A549 (cell line): ENCODE results near the gene SPRR4. TPM values are rescaled to one million over a fixed set of nuclear protein-coding genes. Genes with fewer than 3 reads are reported as not detected.

Experiments
- ATAC-seq, 2 experiments: fragments of 200-7000 bp in 1 of 2; fragments of >200 bp in 1 of 2; cut with Nextera tagmentation in 1 of 2; cut with Tn5 transposase in 1 of 2; 3 replicates each; pipeline versions ENCODE4 v1.8.0 to v1.9.1; 2018 to 2020; ENCODE audit warnings: mild to moderate bottlenecking in 1 of 2, moderate library complexity in 1 of 2
- CTCF ChIA-PET: fragments of 300-600 bp; sonication (Branson Sonifier 250); formaldehyde crosslinking; extraction: SDS; loops from one replicate; lab custom pipeline; 2021; ENCODE audit warnings: antibody characterized with exemption, inconsistent platforms; lab: Yijun Ruan, JAX
- POLR2A ChIA-PET: fragments of 350-600 bp; formaldehyde crosslinking; extraction: SDS; loops from one replicate; lab custom pipeline; 2021; ENCODE audit warnings: antibody characterized with exemption, inconsistent platforms; lab: Yijun Ruan, JAX
- DNase-seq, 2 experiments: peaks; one replicate each; pipeline versions ENCODE4 v3.0.0 to v3.0.0-alpha.2; 2011 to 2016; ENCODE audit warnings: low read depth in 1 of 2, low spot score in 1 of 2
- FAIRE-seq: peaks from 2 replicates; lab custom pipeline; 2011; peaks lifted over from hg19 to GRCh38; lab: Jason Lieb, UNC
- H3K27ac ChIP-seq, 2 experiments: fragments of >200 bp; sonication (Bioruptor Twin); formaldehyde crosslinking; 3 replicates each; pipeline ENCODE4 v1.5.1; 2016 to 2017
- H3K4me1 ChIP-seq: fragments of >200 bp; sonication (Bioruptor Twin); formaldehyde crosslinking; 3 replicates; pipeline ENCODE4 v1.6.1; 2016
- H3K4me2 ChIP-seq: fragments of >200 bp; sonication (Bioruptor Twin); formaldehyde crosslinking; 3 replicates; pipeline ENCODE4 v1.6.1; 2016
- H3K4me3 ChIP-seq: fragments of >200 bp; sonication (Bioruptor Twin); formaldehyde crosslinking; 3 replicates; pipeline ENCODE4 v1.5.1; 2016
- H3K9me3 ChIP-seq: fragments of >200 bp; sonication (Bioruptor Twin); formaldehyde crosslinking; 3 replicates; pipeline ENCODE4 v1.6.1; 2016
- CEBPB ChIP-seq, 2 experiments: fragments of >200 bp in 1 of 2; sonication (Bioruptor Twin) in 1 of 2; formaldehyde crosslinking in 1 of 2; IDR thresholded peaks; 2 replicates each; pipeline ENCODE4 v1.6.1; 2012 to 2016
- CHD4 ChIP-seq: fragments of 200-600 bp; sonication (generic); IDR thresholded peaks from 2 replicates; pipeline ENCODE4 v1.6.1; 2016; ENCODE audit warnings: antibody characterized with exemption, mild to moderate bottlenecking, borderline replicate concordance
- EHF ChIP-seq: fragments of 250-450 bp; sonication (Bioruptor Pico); IDR thresholded peaks from 2 replicates; pipeline ENCODE4 v1.5.0; 2020; ENCODE audit warnings: mild to moderate bottlenecking
- FOSB ChIP-seq: fragments of 250-450 bp; sonication (Bioruptor Pico); IDR thresholded peaks from 2 replicates; pipeline ENCODE4 v1.5.0; 2020; ENCODE audit warnings: mild to moderate bottlenecking, moderate library complexity
- FOSL2 ChIP-seq, 2 experiments: fragments of 450-650 bp in 1 of 2; fragments of >200 bp in 1 of 2; sonication (Bioruptor Twin) in 1 of 2; formaldehyde crosslinking; IDR thresholded peaks; 2 replicates each; pipeline versions ENCODE4 v1.5.0 to v1.6.1; 2016 to 2020; ENCODE audit warnings: mild to moderate bottlenecking in 1 of 2, moderate library complexity in 1 of 2
- HOXB13 ChIP-seq: fragments of 250-450 bp; sonication (Bioruptor Pico); IDR thresholded peaks from 2 replicates; pipeline ENCODE4 v1.5.0; 2020; ENCODE audit warnings: low read depth, mild to moderate bottlenecking, moderate library complexity
- JUN ChIP-seq, 2 experiments: fragments of >200 bp; sonication (Bioruptor Twin); formaldehyde crosslinking; IDR thresholded peaks; 2 replicates in 1 of 2; 3 replicates in 1 of 2; pipeline ENCODE4 v1.6.1; 2016 to 2017
- KDM1A ChIP-seq: fragments of 200-600 bp; sonication (generic); IDR thresholded peaks from 2 replicates; pipeline ENCODE4 v1.6.1; 2016; ENCODE audit warnings: low read depth, mild to moderate bottlenecking
- NR3C1 ChIP-seq: fragments of >200 bp; sonication (Bioruptor Twin); formaldehyde crosslinking; IDR thresholded peaks from 3 replicates; pipeline ENCODE4 v1.6.1; 2017
- POLR2A ChIP-seq: IDR thresholded peaks from 2 replicates; pipeline ENCODE4 v1.6.1; 2012; ENCODE audit warnings: mild to moderate bottlenecking, low read length
- ZSCAN20 ChIP-seq: fragments of 250-450 bp; sonication (Bioruptor Pico); IDR thresholded peaks from 2 replicates; pipeline ENCODE4 v1.8.0; 2022; ENCODE audit warnings: mild to moderate bottlenecking, moderate library complexity
- WGBS: methylation state at CpG from one replicate; pipeline ENCODE4 v1.1.6; 2017; ENCODE audit errors: missing lambda C conversion rate; 5-methylcytosine and 5-hydroxymethylcytosine counted together
- polyA plus RNA-seq, 4 experiments: library from polyadenylated mRNA; depleted of rRNA in 3 of 4; stranded (reverse); fragments of >200 nt; fragmentation: RNase III in 1 of 4; extraction: RNeasy Plus Mini Kit Qiagen cat#74134 plus additional on column Dnase treatment in 1 of 4; gene quantifications; 2 replicates in 3 of 4; 3 replicates in 1 of 4; pipeline ENCODE4 v1.2.3, GENCODE V29; 2011 to 2017
- TF ChIP-seq, protein P1 (sequence below): IDR thresholded peaks from 2 replicates; pipeline ENCODE4 v1.6.1; 2012
- TF ChIP-seq, protein P2 (sequence below): fragments of 250-450 bp; sonication (Bioruptor Pico); IDR thresholded peaks from 2 replicates; pipeline ENCODE4 v1.5.0; 2021; ENCODE audit warnings: mild to moderate bottlenecking, moderate library complexity, borderline replicate concordance
- TF ChIP-seq, protein P3 (sequence below): IDR thresholded peaks from 2 replicates; pipeline ENCODE4 v1.6.1; 2012; ENCODE audit warnings: low read depth, borderline replicate concordance
- TF ChIP-seq, protein P4 (sequence below): fragments of 450-650 bp; IDR thresholded peaks from 2 replicates; pipeline ENCODE4 v1.6.1; 2014; ENCODE audit warnings: antibody characterized with exemption

Gene SPRR4
- polyA plus RNA-seq, 2 of the 4 experiments (the other 2 are of a cell fraction) = not detected

DNA sequence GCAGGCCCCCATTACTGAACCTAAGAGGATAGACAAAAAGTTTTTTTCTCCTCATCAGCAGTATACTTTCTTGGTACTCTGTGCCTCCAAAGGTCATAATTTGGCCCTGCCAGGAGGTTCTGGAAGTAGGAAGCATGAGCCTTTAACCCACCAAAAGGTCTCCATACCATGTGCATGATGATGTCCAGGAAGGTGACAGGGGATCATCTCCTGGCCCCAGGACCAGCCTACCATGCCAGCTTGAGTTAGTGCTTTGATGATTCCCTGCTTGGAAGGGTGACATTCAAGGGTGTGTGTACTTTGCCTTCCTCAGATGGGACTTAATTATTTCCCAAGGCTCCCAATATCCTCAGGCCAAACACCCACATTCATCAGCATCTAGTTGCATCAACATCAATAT lies 7.2 kb downstream of the SPRR4 start:
- TF ChIP-seq FOSB (no peak), KDM1A (no peak), CHD4 (no peak), CEBPB (IDR thresholded peaks at IDR 0.05) (no peak), FOSL2 (IDR thresholded peaks at IDR 0.05) (no peak), FOSL2 (CRISPR knock-in tag; IDR thresholded peaks at IDR 0.05) (no peak), ZSCAN20 (CRISPR knock-in tag) (no peak), POLR2A (no peak)
- TF ChIP-seq, protein P1, sequence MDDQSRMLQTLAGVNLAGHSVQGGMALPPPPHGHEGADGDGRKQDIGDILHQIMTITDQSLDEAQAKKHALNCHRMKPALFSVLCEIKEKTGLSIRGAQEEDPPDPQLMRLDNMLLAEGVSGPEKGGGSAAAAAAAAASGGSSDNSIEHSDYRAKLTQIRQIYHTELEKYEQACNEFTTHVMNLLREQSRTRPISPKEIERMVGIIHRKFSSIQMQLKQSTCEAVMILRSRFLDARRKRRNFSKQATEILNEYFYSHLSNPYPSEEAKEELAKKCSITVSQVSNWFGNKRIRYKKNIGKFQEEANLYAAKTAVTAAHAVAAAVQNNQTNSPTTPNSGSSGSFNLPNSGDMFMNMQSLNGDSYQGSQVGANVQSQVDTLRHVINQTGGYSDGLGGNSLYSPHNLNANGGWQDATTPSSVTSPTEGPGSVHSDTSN = no peak
- TF ChIP-seq, all 56 proteins: peak for 0
- Histone ChIP-seq H3K27ac (no peak overlapping the region), H3K4me2 (no peak overlapping the region), H3K9me3 (no peaks in the 10 kb centered on the region), H3K4me1 (no peaks in the 10 kb centered on the region), H3K4me3 (no peak overlapping the region)
- FAIRE-seq (no peak), DNase-seq (no peak), ATAC-seq (no peak)
- POLR2A ChIA-PET = no interaction called here
- CTCF ChIA-PET = no interaction called here

DNA sequence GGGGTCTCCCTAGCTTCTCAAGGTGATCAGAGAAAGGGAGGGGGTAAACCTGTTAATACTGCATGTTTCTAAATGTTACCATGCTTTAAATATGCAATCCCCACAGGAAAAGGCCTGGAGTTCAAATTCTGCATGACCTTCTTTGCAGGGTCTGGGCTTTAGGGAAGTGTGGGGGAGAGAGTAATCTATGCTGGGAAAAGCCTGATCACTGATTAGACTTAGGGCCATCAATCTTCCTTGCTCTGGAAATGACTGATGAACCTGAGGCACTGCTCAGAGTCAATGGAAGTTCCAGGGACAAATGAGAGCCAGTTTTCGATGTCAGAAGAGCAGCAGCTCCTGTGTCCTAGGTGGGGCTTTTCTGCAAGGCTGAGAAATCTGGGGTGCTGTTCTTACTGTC lies 10.2 kb downstream of the SPRR4 start:
- FAIRE-seq (no peak), ATAC-seq (no peak), DNase-seq (no peak)
- Histone ChIP-seq H3K27ac (no peak overlapping the region), H3K4me1 (no peaks in the 10 kb centered on the region), H3K4me2 (no peak overlapping the region), H3K4me3 (no peak overlapping the region), H3K9me3 (no peaks in the 10 kb centered on the region)
- TF ChIP-seq, protein P2, sequence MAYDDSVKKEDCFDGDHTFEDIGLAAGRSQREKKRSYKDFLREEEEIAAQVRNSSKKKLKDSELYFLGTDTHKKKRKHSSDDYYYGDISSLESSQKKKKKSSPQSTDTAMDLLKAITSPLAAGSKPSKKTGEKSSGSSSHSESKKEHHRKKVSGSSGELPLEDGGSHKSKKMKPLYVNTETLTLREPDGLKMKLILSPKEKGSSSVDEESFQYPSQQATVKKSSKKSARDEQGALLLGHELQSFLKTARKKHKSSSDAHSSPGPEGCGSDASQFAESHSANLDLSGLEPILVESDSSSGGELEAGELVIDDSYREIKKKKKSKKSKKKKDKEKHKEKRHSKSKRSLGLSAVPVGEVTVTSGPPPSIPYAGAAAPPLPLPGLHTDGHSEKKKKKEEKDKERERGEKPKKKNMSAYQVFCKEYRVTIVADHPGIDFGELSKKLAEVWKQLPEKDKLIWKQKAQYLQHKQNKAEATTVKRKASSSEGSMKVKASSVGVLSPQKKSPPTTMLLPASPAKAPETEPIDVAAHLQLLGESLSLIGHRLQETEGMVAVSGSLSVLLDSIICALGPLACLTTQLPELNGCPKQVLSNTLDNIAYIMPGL (CRISPR knock-in tag) = no peak
- no peak for TF ChIP-seq HOXB13
- ChIA-PET CTCF (interaction anchor here (0.8 to 1.6 kb wide), 2 partner anchors 9 to 159 kb away, joined by 3 read pairs; no protein-coding TSS in a partner anchor), POLR2A (no interaction called here)
- WGBS = 7% methylated on average over 1 of the region's 1 CpG

DNA sequence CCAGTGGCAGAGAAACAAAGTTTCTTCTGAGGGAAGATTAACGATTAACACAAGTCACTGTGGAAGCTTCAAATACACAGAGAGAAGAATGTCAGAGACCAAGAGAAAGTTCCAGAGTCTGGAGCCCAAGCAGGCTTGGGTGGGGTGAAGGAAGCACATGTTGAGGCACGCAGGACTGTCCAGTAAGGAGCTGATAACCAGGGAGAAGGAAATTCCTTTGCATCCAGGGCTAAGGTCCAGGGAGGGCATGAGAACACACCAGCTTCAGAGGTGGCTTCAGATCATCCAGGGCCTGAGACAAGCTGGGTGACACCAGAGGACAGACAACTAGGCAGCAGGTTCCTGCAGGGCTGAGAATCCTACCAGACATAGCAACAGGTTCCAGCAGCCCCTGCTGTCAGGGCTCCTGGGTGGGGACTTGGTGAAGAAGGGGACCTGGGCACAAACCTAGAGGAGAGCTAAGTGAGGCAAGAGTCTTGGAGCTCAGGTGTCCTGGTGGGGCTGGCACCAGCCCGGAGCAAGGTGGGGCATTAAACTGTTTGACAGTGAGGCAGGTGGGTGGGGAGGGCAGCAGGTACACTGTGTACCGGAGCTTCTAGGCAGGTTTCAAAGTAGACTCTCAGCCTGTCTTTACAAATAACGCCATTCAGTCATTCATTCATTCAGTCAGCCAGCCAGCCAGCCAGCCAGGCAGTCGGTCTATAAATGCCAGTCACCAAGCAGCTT lies 10.9 kb downstream of the SPRR4 start:
- Histone ChIP-seq H3K9me3 (no peaks in the 10 kb centered on the region), H3K4me2 (no peak overlapping the region), H3K4me3 (no peak overlapping the region), H3K4me1 (no peaks in the 10 kb centered on the region), H3K27ac (no peak overlapping the region)
- ChIA-PET POLR2A (no interaction called here), CTCF (interaction anchor here (0.8 to 1.6 kb wide), 3 partner anchors 8 to 160 kb away, joined by 3 read pairs; no protein-coding TSS in a partner anchor)
- DNase-seq = no peak
- FAIRE-seq = no peak
- TF ChIP-seq EHF (CRISPR knock-in tag) (no peak), FOSL2 (IDR thresholded peaks at IDR 0.05) (no peak), FOSL2 (CRISPR knock-in tag; IDR thresholded peaks at IDR 0.05) (no peak), NR3C1 (no peak)
- TF ChIP-seq, protein P3, sequence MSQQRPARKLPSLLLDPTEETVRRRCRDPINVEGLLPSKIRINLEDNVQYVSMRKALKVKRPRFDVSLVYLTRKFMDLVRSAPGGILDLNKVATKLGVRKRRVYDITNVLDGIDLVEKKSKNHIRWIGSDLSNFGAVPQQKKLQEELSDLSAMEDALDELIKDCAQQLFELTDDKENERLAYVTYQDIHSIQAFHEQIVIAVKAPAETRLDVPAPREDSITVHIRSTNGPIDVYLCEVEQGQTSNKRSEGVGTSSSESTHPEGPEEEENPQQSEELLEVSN = no peak
- TF ChIP-seq, protein P4, sequence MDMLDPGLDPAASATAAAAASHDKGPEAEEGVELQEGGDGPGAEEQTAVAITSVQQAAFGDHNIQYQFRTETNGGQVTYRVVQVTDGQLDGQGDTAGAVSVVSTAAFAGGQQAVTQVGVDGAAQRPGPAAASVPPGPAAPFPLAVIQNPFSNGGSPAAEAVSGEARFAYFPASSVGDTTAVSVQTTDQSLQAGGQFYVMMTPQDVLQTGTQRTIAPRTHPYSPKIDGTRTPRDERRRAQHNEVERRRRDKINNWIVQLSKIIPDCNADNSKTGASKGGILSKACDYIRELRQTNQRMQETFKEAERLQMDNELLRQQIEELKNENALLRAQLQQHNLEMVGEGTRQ = no peak
- ATAC-seq = no peak
- WGBS = 14% methylated on average over 6 of the region's 6 CpGs

DNA sequence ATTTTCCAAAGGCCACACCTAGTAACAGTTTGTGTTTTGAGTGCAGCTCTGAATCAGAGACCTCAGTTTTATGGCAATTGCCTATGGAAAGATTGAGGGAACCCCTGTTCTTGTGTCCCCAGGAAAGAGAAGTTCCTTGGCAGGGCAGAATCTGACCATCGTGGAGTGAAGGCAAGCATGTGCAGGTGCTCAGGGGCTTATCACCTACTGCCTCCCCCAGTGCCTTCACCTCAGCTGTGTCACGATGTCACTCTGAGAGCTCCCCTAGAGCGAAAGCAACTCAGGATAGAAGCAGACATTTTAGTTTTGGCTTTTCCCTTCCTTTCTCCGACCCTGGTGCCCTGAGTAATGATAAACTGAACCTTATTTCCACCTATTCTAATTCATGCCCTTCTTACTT lies 11.6 kb downstream of the SPRR4 start:
- H3K4me1 ChIP-seq = no peaks in the 10 kb centered on the region
- CTCF ChIA-PET = interaction anchor here (1.2 kb wide), 1 partner anchor 17 kb away, joined by 3 read pairs; no protein-coding TSS in a partner anchor
- H3K4me3 ChIP-seq = no peak overlapping the region
- H3K27ac ChIP-seq = no peak overlapping the region
- no peak for ATAC-seq
- no peaks in the 10 kb centered on the region for H3K9me3 ChIP-seq
- POLR2A ChIA-PET = no interaction called here
- TF ChIP-seq JUN (IDR thresholded peaks at IDR 0.05) (no peak), ZSCAN20 (CRISPR knock-in tag) (no peak)
- no peak for FAIRE-seq
- no peak overlapping the region for H3K4me2 ChIP-seq
- WGBS = 9% methylated on average over 4 of the region's 4 CpGs
- no peak for DNase-seq
